GM12878 (cell line): Measurements from ENCODE around the gene MYH7B. TPM values are rescaled to one million over a fixed set of nuclear protein-coding genes. Genes with fewer than 3 reads are reported as not detected.

Experiments
- ATAC-seq: fragments of 200-7000 bp; cut with Tn5 transposase; 3 replicates; pipeline ENCODE4 v1.9.1; 2020; ENCODE audit warnings: mild to moderate bottlenecking, moderate library complexity
- BruUV-seq: library from RNA; stranded (reverse); fragments of 400-500 nt; replicated peaks from 2 replicates; lab custom pipeline; 2021; lab: Mats Ljungman, UMichigan
- CTCF ChIA-PET: fragments of 300-600 bp; sonication (Branson Sonifier 250); formaldehyde crosslinking; extraction: SDS; loops from one replicate; lab custom pipeline; 2021; ENCODE audit warnings: inconsistent platforms; lab: Yijun Ruan, JAX
- POLR2A ChIA-PET: fragments of 350-600 bp; formaldehyde crosslinking; extraction: SDS; loops from one replicate; lab custom pipeline; 2021; ENCODE audit warnings: inconsistent platforms; lab: Charles Lee
- RAD21 ChIA-PET: fragments of 300-600 bp; sonication (Branson Sonifier 250); formaldehyde crosslinking; loops from one replicate; lab custom pipeline; 2023; ENCODE audit warnings: antibody characterized with exemption; ENCODE audit not compliant: unreplicated experiment; lab: Charles Lee
- SMC1A ChIA-PET: fragments of 300-600 bp; sonication (Branson Sonifier 250); formaldehyde crosslinking; loops from one replicate; lab custom pipeline; 2023; ENCODE audit not compliant: unreplicated experiment, uncharacterized antibody; lab: Charles Lee
- DNase-seq: peaks from one replicate; pipeline ENCODE4 v3.0.0-alpha.2; 2011; ENCODE audit warnings: low read depth, low spot score
- FAIRE-seq: peaks from 3 replicates; lab custom pipeline; 2011; peaks lifted over from hg19 to GRCh38; lab: Jason Lieb, UNC
- H2AFZ ChIP-seq: 2 replicates; pipeline ENCODE4 v1.6.0; 2011; ENCODE audit warnings: low read depth, low read length, control low read depth; ENCODE audit not compliant: control insufficient read depth
- H3K27ac ChIP-seq: 2 replicates; pipeline ENCODE4 v1.5.1; 2011; ENCODE audit warnings: control low read depth; ENCODE audit not compliant: control insufficient read depth, insufficient read depth
- H3K27me3 ChIP-seq, 2 experiments: replicated peaks in 1 of 2; 2 replicates each; pipeline versions ENCODE4 v1.6.0 to v1.6.1; 2011; ENCODE audit warnings: low read length in 1 of 2; ENCODE audit not compliant: control insufficient read depth in 2 of 2, insufficient read depth in 2 of 2
- H3K36me3 ChIP-seq, 2 experiments: 2 replicates each; pipeline ENCODE4 v1.5.1; 2011; ENCODE audit warnings: low read length in 1 of 2; ENCODE audit not compliant: control insufficient read depth in 2 of 2, insufficient read depth in 2 of 2
- H3K4me1 ChIP-seq: 2 replicates; pipeline ENCODE4 v1.6.1; 2011; ENCODE audit warnings: mild to moderate bottlenecking, low read length, moderate library complexity, mixed read lengths; ENCODE audit not compliant: control insufficient read depth, insufficient read depth
- H3K4me2 ChIP-seq: 2 replicates; pipeline ENCODE4 v1.6.0; 2011; ENCODE audit warnings: control low read depth; ENCODE audit not compliant: control insufficient read depth, insufficient read depth
- H3K4me3 ChIP-seq: fragments of 200-600 bp; sonication (generic); 2 replicates; pipeline ENCODE4 v1.5.1; 2016
- H3K79me2 ChIP-seq: 2 replicates; pipeline ENCODE4 v1.6.0; 2011; ENCODE audit warnings: low read length; ENCODE audit not compliant: control insufficient read depth, insufficient read depth
- H3K9ac ChIP-seq: 2 replicates; pipeline ENCODE4 v1.8.0; 2011; ENCODE audit warnings: low read length, control low read depth, mixed read lengths; ENCODE audit not compliant: control insufficient read depth, insufficient read depth
- H3K9me3 ChIP-seq: replicated peaks from 3 replicates; pipeline ENCODE4 v1.5.1; 2011; ENCODE audit warnings: mild to moderate bottlenecking, low read length; ENCODE audit not compliant: control insufficient read depth, insufficient read depth
- H4K20me1 ChIP-seq: 2 replicates; pipeline ENCODE4 v1.6.0; 2011; ENCODE audit not compliant: control insufficient read depth, insufficient read depth
- CHD1 ChIP-seq: IDR thresholded peaks from 2 replicates; pipeline ENCODE4 v1.6.1; 2012; ENCODE audit warnings: low read depth, low read length, improper control_type of control experiment
- CHD2 ChIP-seq: IDR thresholded peaks from 2 replicates; pipeline ENCODE4 v1.6.1; 2011; ENCODE audit warnings: low read depth, low read length, improper control_type of control experiment, borderline replicate concordance
- EP300 ChIP-seq, 2 experiments: fragments of 150-350 bp in 1 of 2; IDR thresholded peaks; 2 replicates each; pipeline ENCODE4 v1.6.1; 2011 to 2012; ENCODE audit warnings: low read depth in 2 of 2, low read length in 2 of 2, borderline replicate concordance in 1 of 2, improper control_type of control experiment in 1 of 2, inconsistent platforms in 1 of 2; ENCODE audit not compliant: control insufficient read depth in 1 of 2
- FOXM1 ChIP-seq: IDR thresholded peaks from 2 replicates; pipeline ENCODE4 v1.6.1; 2012; ENCODE audit warnings: low read depth, mild to moderate bottlenecking, inconsistent platforms, low read length, moderate library complexity
- GATAD2B ChIP-seq: fragments of 450-650 bp; conservative IDR thresholded peaks from 2 replicates; pipeline ENCODE4 v1.6.1; 2017; ENCODE audit warnings: low read depth, mild to moderate bottlenecking, moderate library complexity
- IKZF1 ChIP-seq: fragments of 450-650 bp; conservative IDR thresholded peaks from 2 replicates; pipeline ENCODE4 v1.6.1; 2017; ENCODE audit warnings: antibody characterized with exemption, mild to moderate bottlenecking
- KLF5 ChIP-seq: fragments of 450-650 bp; IDR thresholded peaks from 2 replicates; pipeline ENCODE4 v1.6.1; 2014; ENCODE audit warnings: mild to moderate bottlenecking; ENCODE audit not compliant: partially characterized antibody
- MEF2A ChIP-seq: IDR thresholded peaks from 2 replicates; pipeline ENCODE4 v1.6.1; 2011; ENCODE audit warnings: low read depth, mild to moderate bottlenecking, low read length, moderate library complexity; ENCODE audit not compliant: insufficient read depth
- MEF2B ChIP-seq: fragments of 450-650 bp; IDR thresholded peaks from 2 replicates; pipeline ENCODE4 v1.6.1; 2018; ENCODE audit warnings: mild to moderate bottlenecking, moderate library complexity; ENCODE audit not compliant: partially characterized antibody, poor library complexity, severe bottlenecking
- NR2C1 ChIP-seq: fragments of 450-650 bp; IDR thresholded peaks from 2 replicates; pipeline ENCODE4 v1.6.1; 2017; ENCODE audit warnings: antibody characterized with exemption, mild to moderate bottlenecking, moderate library complexity
- POLR2A ChIP-seq: IDR thresholded peaks from 2 replicates; pipeline ENCODE4 v1.6.1; 2011; ENCODE audit warnings: low read depth, mild to moderate bottlenecking, low read length
- YY1 ChIP-seq: IDR thresholded peaks from 2 replicates; pipeline ENCODE4 v1.6.1; 2011; ENCODE audit warnings: low read depth, mild to moderate bottlenecking, low read length
- ZSCAN29 ChIP-seq: fragments of 450-650 bp; IDR thresholded peaks from 2 replicates; pipeline ENCODE4 v1.6.1; 2017; ENCODE audit warnings: mild to moderate bottlenecking, moderate library complexity
- WGBS: methylation state at CpG from one replicate; pipeline ENCODE4 v1.1.6; 2016; ENCODE audit warnings: low lambda C conversion rate; ENCODE audit not compliant: insufficient replicate concordance, insufficient coverage; ENCODE audit errors: missing lambda C conversion rate; 5-methylcytosine and 5-hydroxymethylcytosine counted together
- in situ Hi-C: fragments of 300-500 bp; cut with MboI; formaldehyde crosslinking; loops from 9 replicates; pipeline ENCODE4 v1.14.3; 2018; ENCODE audit warnings: mixed read lengths
- intact Hi-C: fragments of 100-400 bp; cut with micrococcal nuclease; formaldehyde crosslinking; loops from one replicate; pipeline ENCODE4 v1.14.2; 2022; ENCODE audit not compliant: unreplicated experiment
- polyA plus RNA-seq, 11 experiments: library from polyadenylated mRNA; depleted of rRNA in 4 of 11; unstranded in 6 of 11; stranded (reverse) in 5 of 11; fragments of >200 nt; fragmentation: Nextera tagmentation in 4 of 11; fragmentation: Illumina TruSeq in 1 of 11; extraction: Ambion mirVana in 4 of 11; extraction: Trizol in 1 of 11; gene quantifications; 1 replicate in 1 of 11; 2 replicates in 10 of 11; pipeline versions ENCODE4 v1.2.1 to v1.2.3, GENCODE V29; 2011 to 2016; ENCODE audit warnings: inconsistent platforms in 2 of 11, missing spikeins in 2 of 11, low read depth in 1 of 11
- total RNA-seq, 4 experiments: library from RNA; depleted of rRNA in 3 of 4; stranded (reverse); fragments of >200 nt in 3 of 4; fragmentation: Illumina TruSeq in 1 of 4; extraction: Trizol in 1 of 4; gene quantifications; 2 replicates each; pipeline versions ENCODE4 v1.2.1 to v1.2.3, GENCODE V29; 2013 to 2021
- TF ChIP-seq, protein P1 (sequence below): fragments of 450-650 bp; IDR thresholded peaks from 2 replicates; pipeline ENCODE4 v1.6.1; 2017; ENCODE audit warnings: mild to moderate bottlenecking, moderate library complexity
- TF ChIP-seq, protein P2 (sequence below): IDR thresholded peaks from 2 replicates; pipeline ENCODE4 v1.6.1; 2012; ENCODE audit warnings: low read depth, low read length, improper control_type of control experiment
- TF ChIP-seq, protein P3 (sequence below): fragments of 450-650 bp; formaldehyde crosslinking; IDR thresholded peaks from 2 replicates; pipeline ENCODE4 v1.5.0; 2022; ENCODE audit warnings: mild to moderate bottlenecking, missing genetic modification characterization

The MYH7B gene
- total and polyA plus RNA-seq, 10 of the 15 experiments (the other 5 are each of a cell fraction or from before 2014, with no cell fraction given) = 0.01 to 0.40 (median 0.20) TPM; not detected in 3

DNA sequence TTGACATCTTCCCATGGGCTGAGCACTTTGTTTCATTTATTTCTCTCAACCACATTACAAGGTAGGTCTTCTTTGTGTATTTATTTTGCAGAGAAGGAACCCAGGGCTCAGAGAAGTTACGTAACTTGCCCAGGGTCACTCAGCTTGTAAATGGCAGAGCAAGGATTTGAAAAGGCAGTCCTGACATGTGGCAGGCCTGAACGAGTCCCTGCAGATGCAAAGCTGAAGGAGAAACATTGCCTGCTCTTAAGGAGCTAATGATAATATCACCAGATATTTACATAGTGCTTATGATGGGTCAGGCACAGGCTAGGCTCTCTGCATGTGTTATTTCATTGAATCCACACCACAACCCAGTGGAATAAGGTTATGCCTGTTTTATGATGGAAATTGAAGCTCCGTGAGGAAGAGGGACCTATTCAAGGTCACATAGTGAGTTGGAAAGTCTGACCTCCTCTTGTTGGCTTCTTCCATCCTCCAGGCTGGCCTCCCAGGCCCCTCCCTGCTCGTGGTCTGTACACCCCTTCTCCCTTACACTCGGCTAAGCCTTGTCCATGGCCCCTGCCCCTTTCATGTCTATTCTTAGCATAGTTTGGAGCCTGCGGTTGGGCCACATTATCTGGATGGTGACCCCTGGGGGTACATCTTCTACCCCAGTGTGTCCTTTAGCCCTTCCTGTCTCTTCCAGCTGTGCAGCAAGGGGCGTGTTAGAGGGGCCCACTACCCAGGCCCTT, 12.5 kb downstream of the MYH7B start:
- ChIA-PET POLR2A (no interaction called here), RAD21 (no interaction called here), CTCF (interaction anchor here (2.4 kb wide), 1 partner anchor 93 kb away, joined by 8 read pairs; the partner anchor contains the start of gene ACSS2), SMC1A (no interaction called here)
- no peak overlapping the region for H3K27ac ChIP-seq
- H3K27me3 ChIP-seq = no peaks in the 10 kb centered on the region
- no peak overlapping the region for H3K9ac ChIP-seq
- no peaks in the 10 kb centered on the region for H3K79me2 ChIP-seq
- H3K4me1 ChIP-seq = no peaks in the 10 kb centered on the region
- FAIRE-seq (no peak), ATAC-seq (no peak), DNase-seq (no peak)
- H2AFZ ChIP-seq = no peak overlapping the region
- intact Hi-C loops (no loop called here), in situ Hi-C loops (no loop called here)
- no peaks in the 10 kb centered on the region for H3K9me3 ChIP-seq
- H3K4me3 ChIP-seq = no peak overlapping the region
- no peak overlapping the region for H3K4me2 ChIP-seq
- no peaks in the 10 kb centered on the region for H3K36me3 ChIP-seq
- no TSS peak for BruUV-seq
- 53% methylated on average over 6 of the region's 7 CpGs for WGBS
- H4K20me1 ChIP-seq = no peaks in the 10 kb centered on the region
- TF ChIP-seq FOXM1 (no peak), IKZF1 (no peak), YY1 (no peak), POLR2A (no peak), MEF2B (no peak), GATAD2B (no peak), EP300 (IDR thresholded peaks at IDR 0.05; ENCODE audit: borderline replicate concordance in 1 of 2, control insufficient read depth in 1 of 2, low read depth in 2 of 2, low read length in 2 of 2) (no peak), NR2C1 (no peak), CHD1 (no peak), MEF2A (no peak), ZSCAN29 (no peak), KLF5 (no peak), CHD2 (no peak)
- TF ChIP-seq, protein P1, sequence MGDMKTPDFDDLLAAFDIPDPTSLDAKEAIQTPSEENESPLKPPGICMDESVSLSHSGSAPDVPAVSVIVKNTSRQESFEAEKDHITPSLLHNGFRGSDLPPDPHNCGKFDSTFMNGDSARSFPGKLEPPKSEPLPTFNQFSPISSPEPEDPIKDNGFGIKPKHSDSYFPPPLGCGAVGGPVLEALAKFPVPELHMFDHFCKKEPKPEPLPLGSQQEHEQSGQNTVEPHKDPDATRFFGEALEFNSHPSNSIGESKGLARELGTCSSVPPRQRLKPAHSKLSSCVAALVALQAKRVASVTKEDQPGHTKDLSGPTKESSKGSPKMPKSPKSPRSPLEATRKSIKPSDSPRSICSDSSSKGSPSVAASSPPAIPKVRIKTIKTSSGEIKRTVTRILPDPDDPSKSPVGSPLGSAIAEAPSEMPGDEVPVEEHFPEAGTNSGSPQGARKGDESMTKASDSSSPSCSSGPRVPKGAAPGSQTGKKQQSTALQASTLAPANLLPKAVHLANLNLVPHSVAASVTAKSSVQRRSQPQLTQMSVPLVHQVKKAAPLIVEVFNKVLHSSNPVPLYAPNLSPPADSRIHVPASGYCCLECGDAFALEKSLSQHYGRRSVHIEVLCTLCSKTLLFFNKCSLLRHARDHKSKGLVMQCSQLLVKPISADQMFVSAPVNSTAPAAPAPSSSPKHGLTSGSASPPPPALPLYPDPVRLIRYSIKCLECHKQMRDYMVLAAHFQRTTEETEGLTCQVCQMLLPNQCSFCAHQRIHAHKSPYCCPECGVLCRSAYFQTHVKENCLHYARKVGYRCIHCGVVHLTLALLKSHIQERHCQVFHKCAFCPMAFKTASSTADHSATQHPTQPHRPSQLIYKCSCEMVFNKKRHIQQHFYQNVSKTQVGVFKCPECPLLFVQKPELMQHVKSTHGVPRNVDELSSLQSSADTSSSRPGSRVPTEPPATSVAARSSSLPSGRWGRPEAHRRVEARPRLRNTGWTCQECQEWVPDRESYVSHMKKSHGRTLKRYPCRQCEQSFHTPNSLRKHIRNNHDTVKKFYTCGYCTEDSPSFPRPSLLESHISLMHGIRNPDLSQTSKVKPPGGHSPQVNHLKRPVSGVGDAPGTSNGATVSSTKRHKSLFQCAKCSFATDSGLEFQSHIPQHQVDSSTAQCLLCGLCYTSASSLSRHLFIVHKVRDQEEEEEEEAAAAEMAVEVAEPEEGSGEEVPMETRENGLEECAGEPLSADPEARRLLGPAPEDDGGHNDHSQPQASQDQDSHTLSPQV = no peak
- TF ChIP-seq, protein P2, sequence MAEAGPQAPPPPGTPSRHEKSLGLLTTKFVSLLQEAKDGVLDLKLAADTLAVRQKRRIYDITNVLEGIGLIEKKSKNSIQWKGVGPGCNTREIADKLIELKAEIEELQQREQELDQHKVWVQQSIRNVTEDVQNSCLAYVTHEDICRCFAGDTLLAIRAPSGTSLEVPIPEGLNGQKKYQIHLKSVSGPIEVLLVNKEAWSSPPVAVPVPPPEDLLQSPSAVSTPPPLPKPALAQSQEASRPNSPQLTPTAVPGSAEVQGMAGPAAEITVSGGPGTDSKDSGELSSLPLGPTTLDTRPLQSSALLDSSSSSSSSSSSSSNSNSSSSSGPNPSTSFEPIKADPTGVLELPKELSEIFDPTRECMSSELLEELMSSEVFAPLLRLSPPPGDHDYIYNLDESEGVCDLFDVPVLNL = no peak
- TF ChIP-seq, protein P3, sequence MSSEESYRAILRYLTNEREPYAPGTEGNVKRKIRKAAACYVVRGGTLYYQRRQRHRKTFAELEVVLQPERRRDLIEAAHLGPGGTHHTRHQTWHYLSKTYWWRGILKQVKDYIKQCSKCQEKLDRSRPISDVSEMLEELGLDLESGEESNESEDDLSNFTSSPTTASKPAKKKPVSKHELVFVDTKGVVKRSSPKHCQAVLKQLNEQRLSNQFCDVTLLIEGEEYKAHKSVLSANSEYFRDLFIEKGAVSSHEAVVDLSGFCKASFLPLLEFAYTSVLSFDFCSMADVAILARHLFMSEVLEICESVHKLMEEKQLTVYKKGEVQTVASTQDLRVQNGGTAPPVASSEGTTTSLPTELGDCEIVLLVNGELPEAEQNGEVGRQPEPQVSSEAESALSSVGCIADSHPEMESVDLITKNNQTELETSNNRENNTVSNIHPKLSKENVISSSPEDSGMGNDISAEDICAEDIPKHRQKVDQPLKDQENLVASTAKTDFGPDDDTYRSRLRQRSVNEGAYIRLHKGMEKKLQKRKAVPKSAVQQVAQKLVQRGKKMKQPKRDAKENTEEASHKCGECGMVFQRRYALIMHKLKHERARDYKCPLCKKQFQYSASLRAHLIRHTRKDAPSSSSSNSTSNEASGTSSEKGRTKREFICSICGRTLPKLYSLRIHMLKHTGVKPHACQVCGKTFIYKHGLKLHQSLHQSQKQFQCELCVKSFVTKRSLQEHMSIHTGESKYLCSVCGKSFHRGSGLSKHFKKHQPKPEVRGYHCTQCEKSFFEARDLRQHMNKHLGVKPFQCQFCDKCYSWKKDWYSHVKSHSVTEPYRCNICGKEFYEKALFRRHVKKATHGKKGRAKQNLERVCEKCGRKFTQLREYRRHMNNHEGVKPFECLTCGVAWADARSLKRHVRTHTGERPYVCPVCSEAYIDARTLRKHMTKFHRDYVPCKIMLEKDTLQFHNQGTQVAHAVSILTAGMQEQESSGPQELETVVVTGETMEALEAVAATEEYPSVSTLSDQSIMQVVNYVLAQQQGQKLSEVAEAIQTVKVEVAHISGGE (CRISPR knock-in tag) = no peak
